ENCODE measurements around the gene TNPO3. TPM values are rescaled to one million over a fixed set of nuclear protein-coding genes. Genes with fewer than 3 reads are reported as not detected.
A peak's percentile ranks its signal among the peaks of the same experiment; 100 is the strongest.

Gene TNPO3
- polyA plus RNA-seq, 1 experiment: 49.5 TPM

GRCh38 chr7:128923411-128923800 is 131.5 kb downstream of the TNPO3 start:
- DNase-seq (ENCODE audit: low read depth, low spot score): no peak
- Histone ChIP-seq H3K27ac (ENCODE audit: low read depth, low read length) (peak overlapping the region; percentile 11), H3K27me3 (ENCODE audit: control insufficient read depth, insufficient read depth, low read length) (peaks cover 57% of the 10 kb centered on the region), H3K4me3 (ENCODE audit: low read depth, low read length) (no peak overlapping the region), H3K9me3 (ENCODE audit: control insufficient read depth, insufficient read depth, low read length) (peaks cover 4% of the 10 kb centered on the region; the same call in 1 of the 2 replicates)
- CTCF ChIA-PET: no interaction called here
- POLR2A ChIA-PET: no interaction called here
- TF ChIP-seq, protein P1, sequence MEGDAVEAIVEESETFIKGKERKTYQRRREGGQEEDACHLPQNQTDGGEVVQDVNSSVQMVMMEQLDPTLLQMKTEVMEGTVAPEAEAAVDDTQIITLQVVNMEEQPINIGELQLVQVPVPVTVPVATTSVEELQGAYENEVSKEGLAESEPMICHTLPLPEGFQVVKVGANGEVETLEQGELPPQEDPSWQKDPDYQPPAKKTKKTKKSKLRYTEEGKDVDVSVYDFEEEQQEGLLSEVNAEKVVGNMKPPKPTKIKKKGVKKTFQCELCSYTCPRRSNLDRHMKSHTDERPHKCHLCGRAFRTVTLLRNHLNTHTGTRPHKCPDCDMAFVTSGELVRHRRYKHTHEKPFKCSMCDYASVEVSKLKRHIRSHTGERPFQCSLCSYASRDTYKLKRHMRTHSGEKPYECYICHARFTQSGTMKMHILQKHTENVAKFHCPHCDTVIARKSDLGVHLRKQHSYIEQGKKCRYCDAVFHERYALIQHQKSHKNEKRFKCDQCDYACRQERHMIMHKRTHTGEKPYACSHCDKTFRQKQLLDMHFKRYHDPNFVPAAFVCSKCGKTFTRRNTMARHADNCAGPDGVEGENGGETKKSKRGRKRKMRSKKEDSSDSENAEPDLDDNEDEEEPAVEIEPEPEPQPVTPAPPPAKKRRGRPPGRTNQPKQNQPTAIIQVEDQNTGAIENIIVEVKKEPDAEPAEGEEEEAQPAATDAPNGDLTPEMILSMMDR (IDR thresholded peaks at IDR 0.05; ENCODE audit: low read depth, low read length): no peak

GRCh38 chr7:128922496-128923410 is 132.2 kb downstream of the TNPO3 start:
- peak overlapping the region; percentile 11 for H3K27ac ChIP-seq (ENCODE audit: low read depth, low read length)
- POLR2A ChIA-PET: interaction anchor here (0.5 kb wide), 1 partner anchor 76 kb away, joined by 3 read pairs; no protein-coding TSS in a partner anchor
- no peak overlapping the region for H3K4me3 ChIP-seq (ENCODE audit: low read depth, low read length)
- no peak for DNase-seq (ENCODE audit: low read depth, low spot score)
- TF ChIP-seq, protein P1 (IDR thresholded peaks at IDR 0.05; ENCODE audit: low read depth, low read length): no peak
- H3K27me3 ChIP-seq (ENCODE audit: control insufficient read depth, insufficient read depth, low read length): peaks cover 60% of the 10 kb centered on the region
- H3K9me3 ChIP-seq (ENCODE audit: control insufficient read depth, insufficient read depth, low read length): no peaks in the 10 kb centered on the region
- CTCF ChIA-PET: no interaction called here

- no peak overlapping the region for H3K27ac ChIP-seq (ENCODE audit: low read depth, low read length)
- CTCF ChIA-PET: interaction anchor here (0.7 kb wide), 1 partner anchor 1511 kb away, joined by 3 read pairs; no protein-coding TSS in a partner anchor
- no peak overlapping the region for H3K4me3 ChIP-seq (ENCODE audit: low read depth, low read length)
- H3K27me3 ChIP-seq (ENCODE audit: control insufficient read depth, insufficient read depth, low read length): peaks cover 64% of the 10 kb centered on the region
- TF ChIP-seq, protein P1 (IDR thresholded peaks at IDR 0.05; ENCODE audit: low read depth, low read length): no peak
- DNase-seq (ENCODE audit: low read depth, low spot score): no peak
- POLR2A ChIA-PET: interaction anchor here (0.5 kb wide), 1 partner anchor 77 kb away, joined by 3 read pairs; no protein-coding TSS in a partner anchor
- H3K9me3 ChIP-seq (ENCODE audit: control insufficient read depth, insufficient read depth, low read length): no peaks in the 10 kb centered on the region; the same call in 1 of the 2 replicates
These were observed 133.0 kb downstream of the TNPO3 start for GRCh38 chr7:128921866-128922440.

DNA sequence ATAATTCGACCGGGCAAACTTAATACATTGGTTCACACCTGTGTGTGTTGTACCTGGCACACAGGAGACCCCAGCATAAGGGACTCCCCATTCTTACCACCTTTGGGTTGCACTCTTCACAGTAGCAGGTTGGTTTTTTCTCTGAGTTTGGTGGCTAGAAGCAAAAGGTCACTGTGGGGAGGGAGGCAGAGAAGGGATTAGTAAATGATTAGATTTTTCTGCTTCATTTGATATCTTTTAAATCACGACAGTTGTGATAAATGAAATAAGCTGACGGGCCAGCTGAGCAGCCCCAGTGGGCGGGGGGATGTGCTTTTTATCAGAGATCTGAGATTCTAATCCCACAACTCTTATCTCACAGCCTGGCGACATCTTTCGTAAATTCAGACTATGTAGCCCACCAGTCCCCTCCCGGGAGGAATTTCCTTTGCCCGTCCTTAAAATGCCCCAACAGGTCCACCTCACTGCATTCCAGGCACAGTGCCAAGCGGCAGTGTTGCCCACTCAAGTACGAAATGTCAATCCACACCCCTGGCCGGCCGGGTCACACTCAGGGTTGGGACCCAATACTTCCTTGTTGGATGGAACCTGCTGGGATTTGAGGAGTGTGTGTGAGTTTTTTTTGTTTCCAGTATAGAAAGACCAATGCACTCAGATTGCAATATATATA is 133.9 kb downstream of the TNPO3 start:
- Histone ChIP-seq H3K27ac (ENCODE audit: low read depth, low read length) (no peak overlapping the region), H3K4me3 (ENCODE audit: low read depth, low read length) (no peak overlapping the region), H3K27me3 (ENCODE audit: control insufficient read depth, insufficient read depth, low read length) (peaks cover 69% of the 10 kb centered on the region), H3K9me3 (ENCODE audit: control insufficient read depth, insufficient read depth, low read length) (no peaks in the 10 kb centered on the region; the same call in 1 of the 2 replicates)
- TF ChIP-seq, protein P1 (IDR thresholded peaks at IDR 0.05; ENCODE audit: low read depth, low read length): no peak
- DNase-seq (ENCODE audit: low read depth, low spot score): no peak
- CTCF ChIA-PET: interaction anchor here (0.7 to 1.3 kb wide), 2 partner anchors 170 to 1512 kb away, joined by 3 to 6 read pairs; no protein-coding TSS in a partner anchor
- POLR2A ChIA-PET: no interaction called here
